Fibroblast of lung (primary cell): ENCODE results near the gene G3BP2.

Experiments
- EZH2 ChIP-seq: IDR thresholded peaks from 2 replicates; pipeline ENCODE4 v1.5.1; 2012; ENCODE audit warnings: low read length, control low read depth, mild to moderate bottlenecking; ENCODE audit errors: missing control alignments
- TF ChIP-seq, protein P1 (sequence below), 2 donors: IDR thresholded peaks in 1 of 2; conservative IDR thresholded peaks in 1 of 2; 1 replicate in 1 of 2; 2 replicates in 1 of 2; pipeline ENCODE4 v1.5.1; 2011 to 2012; ENCODE audit warnings: low read length in 2 of 2, control low read depth in 1 of 2, inconsistent platforms in 1 of 2, low read depth in 1 of 2, mild to moderate bottlenecking in 1 of 2

DNA sequence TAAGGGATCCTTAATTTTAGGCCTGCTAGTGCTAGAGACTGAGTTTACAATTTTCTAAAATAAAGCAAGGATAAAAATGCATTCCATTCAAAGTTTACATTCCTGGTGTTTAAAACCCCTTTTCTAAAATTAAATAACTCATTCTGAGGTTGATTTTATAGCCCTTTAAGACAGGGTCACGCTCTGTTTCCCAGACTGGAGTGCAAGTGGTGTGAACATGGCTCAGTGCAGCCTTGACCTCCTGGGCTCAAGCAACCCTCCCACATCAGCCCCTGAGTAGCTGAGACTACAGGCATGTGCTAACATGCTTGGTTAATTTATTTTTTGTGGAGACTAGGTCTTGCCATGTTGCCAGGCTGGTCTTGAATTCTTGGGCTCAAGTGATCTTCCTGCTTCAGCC, 36.0 kb downstream of the G3BP2 start:
- TF ChIP-seq, protein P1, sequence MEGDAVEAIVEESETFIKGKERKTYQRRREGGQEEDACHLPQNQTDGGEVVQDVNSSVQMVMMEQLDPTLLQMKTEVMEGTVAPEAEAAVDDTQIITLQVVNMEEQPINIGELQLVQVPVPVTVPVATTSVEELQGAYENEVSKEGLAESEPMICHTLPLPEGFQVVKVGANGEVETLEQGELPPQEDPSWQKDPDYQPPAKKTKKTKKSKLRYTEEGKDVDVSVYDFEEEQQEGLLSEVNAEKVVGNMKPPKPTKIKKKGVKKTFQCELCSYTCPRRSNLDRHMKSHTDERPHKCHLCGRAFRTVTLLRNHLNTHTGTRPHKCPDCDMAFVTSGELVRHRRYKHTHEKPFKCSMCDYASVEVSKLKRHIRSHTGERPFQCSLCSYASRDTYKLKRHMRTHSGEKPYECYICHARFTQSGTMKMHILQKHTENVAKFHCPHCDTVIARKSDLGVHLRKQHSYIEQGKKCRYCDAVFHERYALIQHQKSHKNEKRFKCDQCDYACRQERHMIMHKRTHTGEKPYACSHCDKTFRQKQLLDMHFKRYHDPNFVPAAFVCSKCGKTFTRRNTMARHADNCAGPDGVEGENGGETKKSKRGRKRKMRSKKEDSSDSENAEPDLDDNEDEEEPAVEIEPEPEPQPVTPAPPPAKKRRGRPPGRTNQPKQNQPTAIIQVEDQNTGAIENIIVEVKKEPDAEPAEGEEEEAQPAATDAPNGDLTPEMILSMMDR (conservative IDR thresholded peaks at IDR 0.05 in 1 of 2, IDR thresholded peaks at IDR 0.05 in 1 of 2; ENCODE audit: low read depth in 1 of 2, low read length in 2 of 2), result no peak
- TF ChIP-seq EZH2, result no peak
